Measurements from ENCODE around the gene PARVA.

Gene PARVA

DNA sequence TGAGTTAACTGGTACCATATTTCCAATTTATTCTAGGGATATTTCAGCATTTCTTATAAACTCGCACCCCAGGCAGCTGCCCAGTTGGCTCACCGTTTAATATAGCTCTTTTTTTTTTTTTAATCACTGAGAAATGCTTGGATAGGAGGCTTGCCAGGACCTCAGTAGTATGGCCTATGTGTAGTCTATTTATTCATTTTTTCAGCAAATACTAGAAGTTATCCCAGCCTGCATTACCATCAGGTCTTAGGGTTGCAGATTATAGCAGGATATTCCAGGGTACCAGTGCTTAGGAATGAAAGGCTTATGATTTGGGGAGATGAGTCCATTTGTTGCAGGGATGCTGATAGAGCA lies 26.6 kb downstream of the PARVA start:
- no peak for DNase-seq (ENCODE audit: low read depth)

DNA sequence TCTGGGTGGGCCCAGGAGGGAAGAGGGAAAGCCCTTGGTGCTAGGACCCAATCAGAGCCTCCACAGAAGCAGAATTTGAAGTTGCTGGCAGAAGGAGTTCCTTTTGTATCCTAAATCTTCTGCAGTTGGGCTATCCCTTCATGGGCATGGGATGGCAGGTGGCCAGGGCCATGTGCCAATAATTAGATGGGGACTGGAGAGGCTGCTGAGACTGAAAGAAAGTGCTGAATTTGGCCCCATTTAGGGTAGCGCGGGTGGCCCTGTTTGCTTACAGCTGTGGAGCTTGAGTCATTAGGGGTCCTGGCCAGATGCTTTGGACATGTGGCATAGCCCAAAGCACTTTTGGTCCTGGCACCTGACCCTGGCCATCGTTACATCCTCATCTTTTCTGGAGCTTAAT lies 27.1 kb downstream of the PARVA start:
- no peak for DNase-seq (ENCODE audit: low read depth)

DNA sequence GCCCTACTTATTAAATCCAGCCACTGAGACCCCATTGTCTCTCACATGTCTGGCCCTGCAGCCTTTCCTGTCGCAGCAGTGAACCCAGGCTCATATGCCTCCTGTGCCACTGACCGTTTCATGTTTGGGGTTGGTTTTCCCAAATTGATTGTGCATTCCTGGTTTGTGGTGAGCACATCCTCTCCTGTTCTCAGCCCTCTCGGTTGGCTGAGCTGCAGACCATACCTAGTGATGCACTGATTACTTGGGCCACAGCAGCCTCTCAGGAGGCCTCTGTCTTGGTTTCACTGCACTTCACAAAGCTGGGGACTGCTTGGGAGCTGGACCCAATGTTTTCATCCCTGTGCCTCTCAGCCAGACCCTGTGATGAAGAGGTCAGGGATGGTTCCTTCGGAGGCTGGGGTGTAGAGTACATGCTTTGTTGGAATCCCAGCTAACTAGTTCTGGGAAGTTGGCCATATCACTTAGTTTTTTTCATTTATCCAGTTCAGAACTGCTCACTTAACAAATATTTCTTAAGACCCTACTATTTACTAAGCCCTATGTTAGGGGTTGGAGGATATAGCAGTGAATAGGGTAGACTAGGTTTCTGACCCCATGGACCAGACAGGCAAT lies 30.9 kb downstream of the PARVA start:
- no peak for DNase-seq (ENCODE audit: low read depth)

DNA sequence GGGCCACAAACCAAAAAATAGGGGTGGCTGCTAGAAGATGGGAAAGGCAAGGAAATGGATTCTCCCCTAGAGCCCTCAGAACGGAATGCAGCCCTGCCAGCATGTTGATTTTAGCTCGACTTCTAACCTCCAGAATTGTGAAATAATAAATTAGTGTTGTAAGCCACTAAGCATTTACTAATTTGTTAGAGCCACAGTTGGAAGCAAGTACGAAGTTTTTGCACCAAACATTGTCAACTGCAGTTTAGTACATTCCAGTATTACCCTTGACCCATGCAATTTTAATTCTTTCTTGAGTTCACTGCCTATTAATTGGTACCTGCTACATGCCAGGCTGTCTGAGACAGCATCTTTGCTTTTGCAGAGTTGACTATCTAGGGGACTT lies 32.2 kb downstream of the PARVA start:
- no peak for DNase-seq (ENCODE audit: low read depth)

DNA sequence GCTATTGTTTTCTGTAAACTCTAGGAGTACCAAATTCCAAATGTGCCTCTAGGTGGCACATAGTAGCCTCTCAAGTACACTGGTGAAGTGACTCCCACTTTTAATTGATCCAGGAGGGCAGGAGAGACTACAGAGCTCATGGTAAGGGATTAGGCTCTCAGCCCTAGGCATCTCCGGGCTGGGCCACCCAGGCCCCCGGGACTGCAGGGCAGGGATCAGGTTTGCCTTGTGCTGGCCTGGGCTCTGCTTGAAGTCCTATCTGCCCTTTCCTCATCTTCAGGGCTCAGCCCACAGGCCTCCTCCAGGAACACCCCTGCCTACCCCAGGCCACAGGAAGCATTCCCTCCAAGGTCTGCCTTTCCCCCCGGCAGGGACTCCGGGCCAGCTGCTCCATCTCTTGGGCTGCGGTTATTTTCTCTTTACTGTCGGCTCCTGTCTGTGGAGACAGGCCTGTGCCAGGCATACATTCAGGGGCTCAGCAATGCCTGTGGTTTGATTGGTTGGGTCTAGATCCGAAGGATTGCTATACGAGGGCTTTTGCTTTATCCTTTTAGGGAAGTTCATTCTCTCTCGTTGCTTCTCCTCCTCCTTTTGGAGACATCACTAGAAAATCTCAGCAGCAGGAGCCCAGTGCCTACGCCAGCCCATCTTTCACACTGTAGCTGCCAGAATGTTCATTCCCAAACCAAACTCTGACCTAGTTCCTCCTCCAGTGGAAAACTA lies 32.8 kb downstream of the PARVA start:
- no peak for DNase-seq (ENCODE audit: low read depth)

DNA sequence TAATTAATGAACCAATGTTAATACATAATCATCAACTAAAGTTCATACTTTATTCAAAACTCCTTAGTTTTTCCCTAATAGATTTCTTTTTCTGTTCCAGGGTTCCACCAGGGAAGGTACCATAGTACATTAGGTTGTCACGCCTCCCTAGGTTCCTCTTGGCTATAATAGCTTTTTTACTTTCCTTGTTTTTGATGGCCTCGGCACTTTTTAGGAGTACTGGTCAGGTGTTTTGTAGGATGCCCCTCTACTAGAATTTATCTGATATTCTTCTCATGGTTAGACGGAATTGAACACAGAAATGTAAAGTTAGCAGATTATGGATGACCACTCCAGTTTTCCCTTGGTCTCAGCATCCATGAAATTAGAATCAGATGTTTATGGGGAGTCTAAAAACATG lies 34.0 kb downstream of the PARVA start:
- no peak for DNase-seq (ENCODE audit: low read depth)

DNA sequence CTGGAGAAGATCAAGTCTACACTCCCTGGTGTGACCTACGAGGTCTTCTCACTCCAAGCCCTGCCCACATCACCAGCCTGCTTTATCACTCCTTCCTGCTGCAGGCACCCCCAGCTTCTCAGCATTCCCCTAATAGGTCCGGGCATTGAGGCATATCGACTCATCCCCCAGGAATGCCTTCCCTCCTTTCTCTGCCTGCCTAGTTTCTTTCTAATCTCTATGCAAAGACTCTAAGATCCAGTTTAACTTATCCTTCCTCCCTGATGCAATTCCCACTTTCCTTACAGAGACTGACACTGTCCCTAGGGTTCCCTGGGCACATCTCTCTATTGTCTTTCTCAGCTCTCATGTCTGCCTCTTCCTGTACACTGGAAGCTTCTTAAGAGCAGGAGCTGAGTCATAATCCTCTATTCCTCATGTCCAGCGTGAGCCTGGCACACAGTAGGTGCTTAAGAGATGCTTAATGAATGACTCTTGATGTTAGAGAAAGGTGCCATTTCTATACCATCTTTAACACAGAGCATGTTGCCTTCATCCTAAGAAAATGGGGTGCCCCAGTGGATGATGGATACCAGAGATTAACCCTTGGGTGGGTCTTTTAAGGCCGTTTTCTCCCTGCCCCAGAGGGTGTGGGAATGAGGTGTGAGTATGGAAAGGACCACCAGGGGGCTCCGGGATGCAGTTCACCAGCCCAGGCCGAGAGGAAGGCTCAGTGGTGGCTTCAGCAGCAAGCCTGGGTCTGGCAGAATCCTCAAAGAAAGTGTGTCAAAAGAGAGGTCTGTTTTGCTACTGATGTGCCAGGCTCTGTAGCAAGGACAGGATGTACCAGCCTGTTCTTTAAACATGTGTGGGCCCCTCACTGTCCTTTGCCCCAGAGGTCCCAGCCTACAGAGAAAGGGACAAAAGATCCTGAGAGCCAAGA lies 34.7 kb downstream of the PARVA start:
- no peak for DNase-seq (ENCODE audit: low read depth)

DNA sequence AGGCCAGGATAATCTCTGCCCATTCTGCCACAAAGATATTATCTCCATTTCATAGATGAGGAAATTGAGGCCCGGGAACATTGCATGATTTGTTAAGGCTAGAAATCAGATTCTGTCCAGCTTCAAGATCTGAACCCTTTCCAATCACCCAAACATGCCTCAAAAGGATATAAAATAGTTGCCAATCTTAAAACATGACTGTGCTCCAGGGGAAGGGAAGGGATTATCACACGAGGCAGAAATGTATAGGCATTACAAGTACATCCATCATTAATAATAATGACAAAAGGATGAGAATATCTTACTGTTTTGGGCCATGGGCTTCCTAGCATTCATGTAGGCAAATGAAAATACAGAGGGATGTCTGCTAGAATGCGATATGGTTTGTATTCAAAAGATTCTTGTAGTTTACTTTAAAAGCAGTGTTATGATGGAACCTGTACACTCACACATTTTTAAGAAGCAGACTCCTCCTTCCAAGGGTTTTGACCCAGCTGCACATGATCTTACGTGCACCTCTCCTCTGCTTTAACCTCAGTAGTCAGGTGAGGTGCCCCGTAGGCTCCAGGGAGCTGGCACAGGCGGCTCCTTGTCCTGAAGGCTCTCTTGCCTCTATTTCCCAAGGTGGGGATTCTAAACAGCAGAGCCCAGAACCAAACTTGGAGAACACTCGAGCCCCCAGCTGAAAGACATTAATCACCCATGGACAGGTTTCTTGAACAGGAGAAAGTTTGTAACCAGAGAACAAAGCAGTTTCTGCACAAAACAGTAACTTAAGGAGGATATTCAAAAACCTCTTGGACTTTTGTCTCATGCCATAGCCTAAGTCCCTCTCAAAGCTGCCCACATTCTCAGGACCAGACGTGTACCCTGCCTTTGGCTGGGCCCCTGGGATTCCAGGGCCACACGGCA lies 36.0 kb downstream of the PARVA start:
- DNase-seq (ENCODE audit: low read depth), result no peak

DNA sequence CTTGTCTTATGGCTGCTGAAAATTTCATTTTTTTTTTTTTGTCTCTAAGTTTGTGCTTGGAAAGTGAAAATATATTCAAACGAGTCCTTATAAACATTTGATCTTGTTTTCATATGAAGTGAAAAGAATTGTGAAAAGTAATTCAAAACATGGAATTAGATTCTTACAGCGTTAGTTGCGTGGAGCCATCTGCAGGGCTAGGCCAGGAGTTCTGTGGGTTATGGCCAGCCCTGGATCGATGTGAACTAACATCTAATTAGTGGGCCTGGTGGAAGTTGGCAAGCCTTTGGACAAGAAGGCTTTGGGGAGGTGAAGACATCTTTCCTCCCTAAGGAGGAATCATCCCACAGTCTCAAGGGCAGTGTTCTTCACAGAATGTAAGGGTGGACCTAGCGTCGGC lies 37.2 kb downstream of the PARVA start:
- DNase-seq (ENCODE audit: low read depth), result no peak

DNA sequence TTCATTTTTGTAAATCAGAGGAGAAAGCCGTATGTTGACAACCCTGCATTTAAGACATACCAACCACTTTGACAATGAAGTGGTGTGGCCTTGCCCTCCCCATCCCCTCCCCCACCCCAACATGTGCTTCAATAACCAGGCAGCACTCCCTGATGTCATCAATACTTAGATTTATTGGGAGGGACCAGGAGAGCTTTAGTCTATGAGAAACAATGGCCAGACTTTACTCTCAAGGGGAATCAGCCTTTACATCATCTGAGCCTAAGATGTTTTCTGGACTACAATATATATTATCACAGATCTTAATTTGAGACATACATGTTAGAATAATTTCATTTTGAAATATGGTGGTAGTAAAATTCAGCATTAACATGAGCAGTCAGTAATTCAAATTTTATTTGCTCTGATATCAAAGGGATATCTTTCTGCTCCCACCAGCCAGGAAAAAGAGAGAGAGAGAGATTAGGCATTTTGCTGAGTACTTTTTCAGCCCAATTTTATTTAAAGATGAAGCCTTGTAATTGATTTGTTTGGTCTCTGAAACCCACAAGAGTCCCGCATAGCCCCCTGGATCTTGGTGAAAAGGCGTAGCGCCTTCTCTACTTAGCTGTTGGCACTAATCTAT lies 38.1 kb downstream of the PARVA start:
- no peak for DNase-seq (ENCODE audit: low read depth)

DNA sequence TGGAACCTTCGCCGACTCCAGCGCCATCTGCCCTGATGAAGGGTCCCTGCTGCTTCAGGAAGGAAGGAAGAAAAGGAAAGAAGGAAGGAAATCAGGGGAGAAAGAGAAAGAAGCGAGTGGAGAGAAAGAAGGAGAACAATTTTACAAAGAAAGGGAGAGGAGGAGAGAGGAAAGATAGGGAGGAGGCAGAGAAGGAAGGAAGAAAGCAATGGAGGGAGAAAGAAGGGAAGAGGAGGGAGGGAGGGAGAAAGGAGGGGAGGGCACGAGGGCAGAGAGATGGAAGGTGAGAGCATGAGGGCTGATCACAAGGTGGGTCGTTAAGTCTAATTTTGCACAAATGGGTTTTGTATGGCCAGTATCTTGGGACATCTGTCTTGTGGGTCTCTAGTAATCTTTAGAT lies 39.2 kb downstream of the PARVA start:
- no peak for DNase-seq (ENCODE audit: low read depth)

DNA sequence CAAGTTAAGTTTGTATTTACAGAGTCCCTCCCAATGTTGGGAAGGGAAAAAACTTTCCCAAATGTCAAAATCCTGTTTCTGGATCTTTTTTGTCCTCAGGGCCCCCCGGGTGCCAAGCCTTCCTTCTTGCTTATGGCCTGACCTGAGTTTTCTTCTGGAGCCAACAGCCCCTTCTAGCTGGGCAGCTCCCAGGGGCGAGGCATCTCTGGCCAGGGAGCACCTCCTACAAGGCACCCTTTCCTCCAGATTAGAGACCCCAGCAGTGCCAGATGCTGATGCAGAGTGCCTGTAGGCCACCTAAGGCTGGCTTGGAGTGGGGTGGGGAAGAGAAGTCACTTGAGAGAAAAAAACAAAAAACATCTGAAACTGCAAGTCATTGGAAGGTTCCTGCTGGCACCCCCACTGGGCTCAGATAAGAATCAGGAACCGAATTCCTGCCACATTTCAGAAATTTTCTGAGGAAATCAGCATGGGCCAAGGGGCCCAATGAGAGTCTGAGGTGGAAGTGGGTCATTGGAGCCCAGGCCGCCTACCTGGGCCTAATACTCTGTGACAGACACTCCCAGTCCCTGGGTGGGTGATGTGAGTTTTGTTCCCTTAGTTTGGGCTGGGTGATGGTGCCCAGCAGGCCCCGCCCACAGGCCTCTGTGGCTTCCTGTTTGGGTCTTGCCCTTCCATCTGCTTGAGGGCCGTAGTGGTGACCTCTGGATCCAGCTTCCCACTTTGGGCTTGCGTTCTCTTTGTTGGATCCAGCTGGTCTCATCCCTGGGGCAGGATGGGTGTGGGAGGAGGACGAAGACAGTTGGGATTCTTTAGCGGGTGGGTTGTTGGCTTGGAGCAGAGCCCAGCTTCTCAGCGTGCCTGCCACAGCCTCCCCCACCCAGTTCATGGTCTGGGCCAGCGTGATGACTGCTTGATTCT lies 40.6 kb downstream of the PARVA start:
- no peak for DNase-seq (ENCODE audit: low read depth)

DNA sequence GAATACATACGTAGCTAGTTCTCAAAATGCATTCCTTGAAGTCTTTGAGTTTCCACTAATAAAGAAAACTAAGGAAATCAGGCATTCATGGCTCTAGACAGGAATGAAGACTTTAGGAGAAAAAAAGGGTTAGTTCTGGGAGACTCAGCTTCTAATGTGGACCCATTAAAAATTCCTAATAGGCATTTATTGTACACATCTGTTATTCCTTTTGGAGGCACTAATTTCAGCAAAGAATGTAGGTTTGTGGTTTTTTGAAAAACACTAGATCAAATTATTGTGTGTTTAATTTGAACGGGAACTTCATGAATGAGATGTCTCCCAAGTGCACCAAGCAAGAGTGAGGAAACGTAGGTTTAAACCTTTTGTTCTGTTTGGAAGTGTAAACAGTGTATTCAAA lies 42.7 kb downstream of the PARVA start:
- no peak for DNase-seq (ENCODE audit: low read depth)

DNA sequence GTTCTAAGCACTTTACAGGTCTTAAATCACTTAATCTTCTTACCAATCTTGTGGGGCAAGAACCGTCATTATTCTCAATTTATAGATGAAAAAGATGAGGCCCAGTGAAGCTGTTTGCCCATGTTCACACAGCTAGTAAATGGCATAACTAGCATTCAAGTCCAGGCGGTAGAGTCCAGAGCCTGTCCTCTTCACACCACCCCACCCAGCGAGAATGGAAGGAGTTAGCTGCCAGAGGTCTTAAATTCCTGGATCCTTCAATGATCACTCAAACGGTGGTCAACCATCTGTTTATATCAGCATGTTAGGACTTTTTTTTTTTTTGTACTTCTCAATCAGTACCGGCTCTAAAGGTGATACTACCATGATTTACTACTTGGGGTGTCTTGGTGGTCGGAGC lies 43.3 kb downstream of the PARVA start:
- no peak for DNase-seq (ENCODE audit: low read depth)

DNA sequence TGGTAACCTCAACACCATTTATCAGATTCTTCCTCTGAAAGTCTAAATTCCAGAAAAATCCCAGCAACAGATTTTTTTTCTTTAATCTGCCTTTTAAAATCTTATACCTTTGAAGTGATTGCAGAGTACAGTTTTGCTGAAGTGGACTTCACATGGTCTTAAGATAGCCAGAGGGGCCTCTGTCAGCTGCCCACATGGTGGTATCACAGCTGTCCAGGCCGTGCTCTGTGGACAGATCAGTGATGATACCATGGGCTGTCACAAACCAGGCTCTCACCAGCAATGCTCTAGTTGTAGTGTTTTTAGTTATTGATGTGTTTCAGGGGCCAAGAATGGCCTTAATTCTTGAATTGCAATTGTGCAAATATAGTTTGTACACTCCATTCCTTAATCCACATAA lies 44.0 kb downstream of the PARVA start:
- DNase-seq (ENCODE audit: low read depth), result no peak

DNA sequence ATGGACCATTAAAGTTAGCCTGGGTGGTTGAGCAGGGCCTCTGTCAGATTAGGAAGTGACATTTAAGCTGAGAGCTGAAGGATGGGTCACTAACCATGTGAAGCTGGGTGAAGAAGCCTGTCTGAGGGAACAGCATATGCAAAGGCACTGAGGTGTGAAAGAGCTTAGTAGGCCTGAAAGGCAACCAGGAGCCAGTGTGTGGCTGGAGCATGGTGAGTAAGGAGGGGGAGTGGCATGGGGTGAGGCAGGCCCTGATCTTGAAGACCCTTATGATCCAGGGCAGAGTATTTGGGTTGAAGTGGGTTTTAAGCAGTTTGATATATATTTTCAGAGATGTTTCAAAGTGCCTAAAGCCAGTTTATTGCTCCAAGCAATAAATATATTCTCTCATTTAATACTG lies 48.8 kb downstream of the PARVA start:
- no peak for DNase-seq (ENCODE audit: low read depth)

DNA sequence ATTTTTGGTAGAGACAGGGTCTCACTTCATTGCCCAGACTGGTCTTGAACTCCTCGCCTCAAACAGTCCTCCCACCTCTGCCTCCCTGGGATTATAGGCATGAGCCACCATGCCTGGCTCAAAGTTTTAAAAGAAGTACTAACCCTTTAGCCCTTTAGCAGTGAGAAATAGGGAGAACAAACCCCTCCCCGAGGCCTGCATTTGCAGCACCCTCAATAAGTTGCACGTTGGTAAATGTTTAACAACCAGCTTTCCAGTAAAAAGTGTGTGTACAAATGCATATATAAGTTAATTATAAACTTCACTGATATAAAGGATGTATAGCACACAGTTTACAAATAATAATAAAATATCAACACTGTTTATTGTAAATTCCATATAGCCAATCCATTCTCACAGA lies 51.8 kb downstream of the PARVA start:
- no peak for DNase-seq (ENCODE audit: low read depth)

DNA sequence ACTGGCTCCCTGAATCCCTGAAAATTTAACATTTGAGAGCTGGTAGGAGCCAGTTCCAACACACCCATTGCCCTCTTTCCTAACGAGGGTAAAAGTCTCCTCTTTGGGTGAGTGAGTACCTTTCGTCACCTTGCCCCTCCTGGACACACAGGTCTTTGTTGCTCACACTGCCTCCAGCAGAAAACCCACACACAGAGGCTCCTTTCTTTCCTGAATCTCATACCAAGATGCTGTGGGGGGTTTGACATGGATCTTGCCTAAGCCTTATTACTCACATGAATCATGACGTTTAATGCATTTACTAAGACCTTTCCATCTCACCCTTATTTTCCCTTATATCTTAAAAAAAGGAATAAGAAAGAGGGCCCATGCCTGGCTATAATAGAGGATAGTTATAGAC lies 53.0 kb downstream of the PARVA start:
- no peak for DNase-seq (ENCODE audit: low read depth)

DNA sequence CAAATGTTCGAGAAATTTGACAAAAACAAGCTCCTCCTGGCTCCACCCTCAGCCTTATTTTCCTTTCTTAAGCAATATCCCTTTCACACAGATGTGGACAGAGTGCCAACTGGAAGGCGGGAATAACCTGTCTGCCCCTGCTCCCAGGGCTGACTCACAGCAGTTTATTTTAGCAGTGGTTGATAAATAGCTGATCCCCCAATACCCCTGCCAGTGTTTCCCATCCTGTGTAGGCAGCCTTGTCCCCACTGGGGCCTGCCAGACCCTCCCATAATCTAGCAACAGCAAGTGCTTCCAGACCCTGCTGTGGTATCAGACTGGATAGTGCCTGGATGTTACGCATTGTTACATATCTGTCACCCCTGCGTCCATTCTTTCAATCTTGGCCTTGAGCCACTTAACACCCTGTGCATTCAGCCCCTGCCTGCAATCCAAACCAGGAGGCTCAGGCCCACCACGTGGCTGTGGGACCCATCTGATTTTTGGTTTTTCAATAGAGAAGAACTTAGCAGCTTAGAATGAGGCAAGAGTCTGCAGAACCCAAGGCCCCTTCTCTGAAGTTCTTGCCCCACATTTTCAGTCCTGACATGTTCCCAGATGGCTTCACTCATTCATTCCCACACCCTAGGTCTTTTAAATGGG lies 53.7 kb downstream of the PARVA start:
- no peak for DNase-seq (ENCODE audit: low read depth)

DNA sequence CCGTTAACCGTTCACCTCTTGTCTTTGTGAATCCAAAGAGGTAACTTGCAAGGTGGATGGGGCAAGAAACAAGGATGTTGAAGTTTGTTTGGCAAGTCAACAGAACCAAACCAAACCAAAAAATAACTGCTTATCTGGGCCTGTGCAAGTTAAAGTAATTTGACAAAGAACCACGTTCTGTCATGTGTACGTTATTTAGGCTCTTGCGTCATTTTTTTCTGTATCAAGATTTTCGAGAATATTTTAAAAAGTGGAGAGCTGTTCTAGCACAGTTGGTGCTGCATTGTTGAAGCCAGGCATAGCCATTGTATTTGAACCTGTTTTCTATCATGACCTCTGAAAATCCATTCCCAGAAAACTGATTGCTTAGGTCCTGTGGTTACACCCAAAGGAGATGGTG lies 55.1 kb downstream of the PARVA start:
- no peak for DNase-seq (ENCODE audit: low read depth)
